ENCODE data around the gene KDM4B. TPM values are rescaled to one million over a fixed set of nuclear protein-coding genes. Genes with fewer than 3 reads are reported as not detected.

Gene KDM4B
- total RNA-seq, 4 donors from 2014 or later = 18.4 to 94.7 (median 25.6) TPM

- Histone ChIP-seq H3K4me3 (no peak overlapping the region), H3K27ac (no peak overlapping the region), H3K9me3 (no peaks in the 10 kb centered on the region), H3K4me1 (no peaks in the 10 kb centered on the region), H3K27me3 (no peaks in the 10 kb centered on the region), H3K36me3 (no peaks in the 10 kb centered on the region)
- no peak for TF ChIP-seq CTCF (IDR thresholded peaks at IDR 0.05)
- TF ChIP-seq POLR2A (IDR thresholded peaks at IDR 0.05) = no peak
- no peak for DNase-seq
- intact Hi-C loops (cut with DNase I; ENCODE audit: low total_unique reads) = no loop called here
Measured at GRCh38 chr19:5016781-5017180, 47.9 kb downstream of the KDM4B start.

- Histone ChIP-seq H3K9me3 (no peaks in the 10 kb centered on the region), H3K27ac (no peak overlapping the region), H3K27me3 (no peaks in the 10 kb centered on the region), H3K36me3 (no peaks in the 10 kb centered on the region), H3K4me3 (no peak overlapping the region), H3K4me1 (no peaks in the 10 kb centered on the region)
- DNase-seq = no peak
- TF ChIP-seq CTCF (IDR thresholded peaks at IDR 0.05) (no peak), POLR2A (IDR thresholded peaks at IDR 0.05) (no peak)
- intact Hi-C loops (cut with DNase I; ENCODE audit: low total_unique reads) = no loop called here
Measured at GRCh38 chr19:5017235-5017634, 48.3 kb downstream of the KDM4B start.

GRCh38 chr19:5018224-5019015 lies 49.5 kb downstream of the KDM4B start:
- Histone ChIP-seq H3K36me3 (no peaks in the 10 kb centered on the region), H3K27me3 (no peaks in the 10 kb centered on the region), H3K9me3 (no peaks in the 10 kb centered on the region), H3K27ac (no peak overlapping the region), H3K4me3 (no peak overlapping the region), H3K4me1 (peaks cover 0 to 6% of the 10 kb centered on the region in 2 donors)
- DNase-seq = no peak
- no peak for TF ChIP-seq POLR2A (IDR thresholded peaks at IDR 0.05)
- no peak for TF ChIP-seq CTCF (IDR thresholded peaks at IDR 0.05)
- intact Hi-C loops (cut with DNase I; ENCODE audit: low total_unique reads) = no loop called here

- no peak for DNase-seq
- Histone ChIP-seq H3K27me3 (no peaks in the 10 kb centered on the region), H3K4me3 (no peak overlapping the region), H3K4me1 (peaks cover 5 to 18% of the 10 kb centered on the region in 2 donors), H3K9me3 (no peaks in the 10 kb centered on the region), H3K27ac (no peak overlapping the region), H3K36me3 (no peaks in the 10 kb centered on the region)
- intact Hi-C loops (cut with DNase I; ENCODE audit: low total_unique reads) = no loop called here
- TF ChIP-seq POLR2A (IDR thresholded peaks at IDR 0.05) = no peak
- no peak for TF ChIP-seq CTCF (IDR thresholded peaks at IDR 0.05)
Measured at GRCh38 chr19:5020368-5020767, 51.5 kb downstream of the KDM4B start.

GRCh38 chr19:5021046-5021445 lies 52.1 kb downstream of the KDM4B start:
- Histone ChIP-seq H3K36me3 (no peaks in the 10 kb centered on the region), H3K9me3 (no peaks in the 10 kb centered on the region), H3K27me3 (no peaks in the 10 kb centered on the region), H3K27ac (no peak overlapping the region), H3K4me1 (peaks cover 5 to 18% of the 10 kb centered on the region in 2 donors), H3K4me3 (no peak overlapping the region)
- TF ChIP-seq POLR2A (IDR thresholded peaks at IDR 0.05) (no peak), CTCF (IDR thresholded peaks at IDR 0.05) (no peak)
- intact Hi-C loops (cut with DNase I; ENCODE audit: low total_unique reads) = no loop called here
- DNase-seq = no peak

All from uterus (tissue), 4 donors.